Upper lobe of right lung (tissue), 1 donor: ENCODE measurements around the gene MED12L. TPM values are rescaled to one million over a fixed set of nuclear protein-coding genes. Genes with fewer than 3 reads are reported as not detected.

ENCODE experiments used
- ATAC-seq: fragments of 200-7000 bp; cut with Tn5 transposase; one replicate; pipeline ENCODE4 v1.9.1; 2020; ENCODE audit warnings: mild to moderate bottlenecking, moderate library complexity
- DNase-seq: peaks from one replicate; pipeline ENCODE4 v3.0.0-alpha.2; 2020
- H3K27ac ChIP-seq: fragments of 200-600 bp; one replicate; pipeline ENCODE4 v1.8.0; 2022
- H3K27me3 ChIP-seq: fragments of 200-600 bp; one replicate; pipeline ENCODE4 v1.8.0; 2022; ENCODE audit warnings: mild to moderate bottlenecking
- H3K36me3 ChIP-seq: fragments of 200-600 bp; one replicate; pipeline ENCODE4 v1.8.0; 2022
- H3K4me1 ChIP-seq: fragments of 200-600 bp; one replicate; pipeline ENCODE4 v1.8.0; 2022
- H3K4me3 ChIP-seq: fragments of 200-600 bp; one replicate; pipeline ENCODE4 v1.8.0; 2022; ENCODE audit warnings: mild to moderate bottlenecking
- H3K9me3 ChIP-seq: fragments of 200-600 bp; one replicate; pipeline ENCODE4 v1.8.0; 2022
- CTCF ChIP-seq: fragments of 200-600 bp; IDR thresholded peaks from one replicate; pipeline ENCODE4 v1.8.0; 2022; ENCODE audit warnings: antibody characterized with exemption
- intact Hi-C: fragments of 100-400 bp; cut with DNase I; formaldehyde crosslinking; loops from one replicate; pipeline ENCODE4 v1.11.0; 2022
- total RNA-seq: library from RNA; stranded (reverse); fragmentation: NEBNext Ultra II Directional; extraction: Animal tissue kit (Norgen Biotek cat#: 25700); gene quantifications from one replicate; pipeline ENCODE4 v1.2.1, GENCODE V29; 2021
- donor health status: DM: no; HTN: yes; CAD: no; lungs with severe emphysema.

The MED12L gene
- total RNA-seq, 1 donor from 2014 or later: 0.69 TPM

GRCh38 chr3:151107701-151108100, 22.2 kb downstream of the MED12L start:
- H3K4me3 ChIP-seq: no peak overlapping the region
- DNase-seq: no peak
- intact Hi-C loops: no loop called here
- no peaks in the 10 kb centered on the region for H3K27me3 ChIP-seq
- no peak for TF ChIP-seq CTCF
- no peaks in the 10 kb centered on the region for H3K4me1 ChIP-seq
- no peaks in the 10 kb centered on the region for H3K9me3 ChIP-seq
- ATAC-seq: no peak
- no peaks in the 10 kb centered on the region for H3K36me3 ChIP-seq
- H3K27ac ChIP-seq: no peak overlapping the region

DNA sequence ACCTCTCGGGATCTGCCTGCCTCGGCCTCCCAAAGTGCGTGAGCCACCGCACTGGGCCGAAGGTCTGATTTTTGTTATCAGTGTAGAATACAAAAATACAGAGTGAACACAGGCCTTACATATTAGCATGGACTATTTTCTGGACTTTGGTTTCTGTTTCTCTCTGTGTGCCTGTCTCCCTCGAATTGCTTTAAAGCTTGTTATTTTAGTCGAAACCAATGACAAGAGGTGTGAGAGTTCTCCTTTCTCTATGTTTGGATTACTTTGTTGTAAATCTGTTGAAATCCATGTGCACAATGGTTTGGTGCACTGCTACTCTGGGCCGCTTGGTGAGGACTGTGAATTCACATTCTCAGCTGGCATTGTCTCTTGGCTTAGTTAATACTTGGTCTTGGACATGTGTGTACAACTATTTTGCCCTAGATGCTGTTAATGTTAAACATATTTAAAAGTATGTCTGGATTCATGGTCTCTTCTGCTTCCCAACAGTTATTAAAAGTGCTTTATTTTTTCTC, 23.9 kb downstream of the MED12L start:
- DNase-seq (no peak), ATAC-seq (no peak)
- H3K27ac ChIP-seq: no peak overlapping the region
- TF ChIP-seq CTCF: no peak
- H3K4me1 ChIP-seq: no peaks in the 10 kb centered on the region
- intact Hi-C loops: no loop called here
- H3K4me3 ChIP-seq: no peak overlapping the region
- no peaks in the 10 kb centered on the region for H3K27me3 ChIP-seq
- H3K36me3 ChIP-seq: no peaks in the 10 kb centered on the region
- H3K9me3 ChIP-seq: no peaks in the 10 kb centered on the region

GRCh38 chr3:151112731-151113130, 27.3 kb downstream of the MED12L start:
- no peak for TF ChIP-seq CTCF
- intact Hi-C loops: no loop called here
- Histone ChIP-seq H3K36me3 (no peaks in the 10 kb centered on the region), H3K4me1 (no peaks in the 10 kb centered on the region), H3K27me3 (no peaks in the 10 kb centered on the region), H3K4me3 (no peak overlapping the region), H3K27ac (no peak overlapping the region), H3K9me3 (no peaks in the 10 kb centered on the region)
- DNase-seq: no peak
- no peak for ATAC-seq

GRCh38 chr3:151113343-151113742, 27.9 kb downstream of the MED12L start:
- DNase-seq: no peak
- no peak for TF ChIP-seq CTCF
- H3K9me3 ChIP-seq: no peaks in the 10 kb centered on the region
- no peaks in the 10 kb centered on the region for H3K27me3 ChIP-seq
- no peak overlapping the region for H3K4me3 ChIP-seq
- no peak for ATAC-seq
- H3K4me1 ChIP-seq: no peaks in the 10 kb centered on the region
- H3K27ac ChIP-seq: no peak overlapping the region
- intact Hi-C loops: no loop called here
- no peaks in the 10 kb centered on the region for H3K36me3 ChIP-seq

GRCh38 chr3:151117047-151117446, 31.6 kb downstream of the MED12L start:
- Histone ChIP-seq H3K27ac (no peak overlapping the region), H3K36me3 (no peaks in the 10 kb centered on the region), H3K4me1 (no peaks in the 10 kb centered on the region), H3K27me3 (no peaks in the 10 kb centered on the region), H3K9me3 (no peaks in the 10 kb centered on the region), H3K4me3 (no peak overlapping the region)
- intact Hi-C loops: no loop called here
- ATAC-seq (no peak), DNase-seq (no peak)
- no peak for TF ChIP-seq CTCF

DNA sequence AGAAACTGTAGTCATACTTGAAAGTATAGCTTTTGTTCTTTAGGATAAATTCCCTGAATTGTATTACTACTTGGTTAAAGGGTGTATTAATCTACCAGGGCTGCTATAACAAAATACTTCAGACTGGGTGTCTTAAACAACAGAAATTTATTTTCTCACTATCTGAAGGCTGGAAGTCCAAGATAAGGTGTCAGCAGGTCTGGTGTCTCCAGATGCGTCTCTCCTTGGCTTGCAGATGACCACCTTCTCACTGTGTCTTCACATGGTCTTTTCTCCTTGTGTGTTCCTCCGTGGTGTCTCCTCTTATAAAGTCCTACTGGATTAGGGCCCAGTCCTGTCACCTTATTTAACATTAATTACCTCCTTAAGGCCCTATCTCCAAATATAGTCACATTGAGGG, 33.7 kb downstream of the MED12L start:
- no peak overlapping the region for H3K27ac ChIP-seq
- H3K27me3 ChIP-seq: no peaks in the 10 kb centered on the region
- no peaks in the 10 kb centered on the region for H3K4me1 ChIP-seq
- ATAC-seq (no peak), DNase-seq (no peak)
- no peak overlapping the region for H3K4me3 ChIP-seq
- no peaks in the 10 kb centered on the region for H3K9me3 ChIP-seq
- intact Hi-C loops: no loop called here
- no peak for TF ChIP-seq CTCF
- no peaks in the 10 kb centered on the region for H3K36me3 ChIP-seq
